ENCODE measurements around the gene IGFBP3.
A peak's percentile ranks its signal among the peaks of the same experiment; 100 is the strongest.
"Not testable (repeated sequence)": the region's sequence is repeated elsewhere in the genome, so short reads cannot be mapped to it uniquely, and the experiment has no call there.

IGFBP3 gene

GRCh38 chr7:45920502-45921380 is at the start of gene IGFBP3:
Gene IGFBP3, minus strand, starts transcription at chr7:45921272. Its CDS starts 132 bp downstream, at chr7:45921140.
- no peak for DNase-seq (ENCODE audit: low spot score)

- no peak for DNase-seq (ENCODE audit: low spot score)
Observed at GRCh38 chr7:45970454-45970853, 49.4 kb upstream of the IGFBP3 start.

- DNase-seq (ENCODE audit: low spot score), result no peak
Observed at GRCh38 chr7:45969940-45970339, 48.9 kb upstream of the IGFBP3 start.

GRCh38 chr7:45968856-45969541 is 47.9 kb upstream of the IGFBP3 start:
- DNase-seq (ENCODE audit: low spot score), result no peak

GRCh38 chr7:45968312-45968711 is 47.2 kb upstream of the IGFBP3 start:
- DNase-seq (ENCODE audit: low spot score), result no peak

- no peak for DNase-seq (ENCODE audit: low spot score)
Observed at GRCh38 chr7:45967591-45968157, 46.6 kb upstream of the IGFBP3 start.

- DNase-seq (ENCODE audit: low spot score), result no peak
Observed at GRCh38 chr7:45962861-45963260, 41.8 kb upstream of the IGFBP3 start.

- DNase-seq (ENCODE audit: low spot score), result no peak
Observed at GRCh38 chr7:45957721-45958120, 36.6 kb upstream of the IGFBP3 start.

- DNase-seq (ENCODE audit: low spot score), result no peak
Observed at GRCh38 chr7:45955286-45955685, 34.2 kb upstream of the IGFBP3 start.

GRCh38 chr7:45953055-45953454 is 32.0 kb upstream of the IGFBP3 start:
- DNase-seq (ENCODE audit: low spot score), result not testable (repeated sequence)

- no peak for DNase-seq (ENCODE audit: low spot score)
Observed at GRCh38 chr7:45944058-45944457, 23.0 kb upstream of the IGFBP3 start.

GRCh38 chr7:45940939-45941338 is 19.9 kb upstream of the IGFBP3 start:
- DNase-seq (ENCODE audit: low spot score), result no peak

GRCh38 chr7:45940237-45940781 is 19.2 kb upstream of the IGFBP3 start:
- DNase-seq (ENCODE audit: low spot score), result not testable (repeated sequence)

GRCh38 chr7:45939574-45939973 is 18.5 kb upstream of the IGFBP3 start:
- no peak for DNase-seq (ENCODE audit: low spot score)

- DNase-seq (ENCODE audit: low spot score), result no peak
Observed at GRCh38 chr7:45938626-45939302, 17.7 kb upstream of the IGFBP3 start.

- DNase-seq (ENCODE audit: low spot score), result no peak
Observed at GRCh38 chr7:45937862-45938261, 16.8 kb upstream of the IGFBP3 start.

- DNase-seq (ENCODE audit: low spot score), result no peak
Observed at GRCh38 chr7:45937301-45937700, 16.2 kb upstream of the IGFBP3 start.

GRCh38 chr7:45930967-45931366 is 9.9 kb upstream of the IGFBP3 start:
- no peak for DNase-seq (ENCODE audit: low spot score)

- DNase-seq (ENCODE audit: low spot score), result no peak
Observed at GRCh38 chr7:45927721-45928120, 6.6 kb upstream of the IGFBP3 start.

- DNase-seq (ENCODE audit: low spot score), result peak; percentile 50
Observed at GRCh38 chr7:45924283-45924682, 3.2 kb upstream of the IGFBP3 start.

GRCh38 chr7:45923818-45924217 is 2.7 kb upstream of the IGFBP3 start:
- DNase-seq (ENCODE audit: low spot score), result no peak

GRCh38 chr7:45923290-45923689 is 2.2 kb upstream of the IGFBP3 start:
- DNase-seq (ENCODE audit: low spot score), result peak; percentile 47

Data from RKO (cell line).